ENCODE results near the gene SSRP1. TPM values are rescaled to one million over a fixed set of nuclear protein-coding genes. Genes with fewer than 3 reads are reported as not detected.

The SSRP1 gene
- total and polyA plus RNA-seq, 9 of the 15 experiments (the other 6 are each of a cell fraction or from before 2014, with no cell fraction given): 91.1 to 416 (median 245) TPM

DNA sequence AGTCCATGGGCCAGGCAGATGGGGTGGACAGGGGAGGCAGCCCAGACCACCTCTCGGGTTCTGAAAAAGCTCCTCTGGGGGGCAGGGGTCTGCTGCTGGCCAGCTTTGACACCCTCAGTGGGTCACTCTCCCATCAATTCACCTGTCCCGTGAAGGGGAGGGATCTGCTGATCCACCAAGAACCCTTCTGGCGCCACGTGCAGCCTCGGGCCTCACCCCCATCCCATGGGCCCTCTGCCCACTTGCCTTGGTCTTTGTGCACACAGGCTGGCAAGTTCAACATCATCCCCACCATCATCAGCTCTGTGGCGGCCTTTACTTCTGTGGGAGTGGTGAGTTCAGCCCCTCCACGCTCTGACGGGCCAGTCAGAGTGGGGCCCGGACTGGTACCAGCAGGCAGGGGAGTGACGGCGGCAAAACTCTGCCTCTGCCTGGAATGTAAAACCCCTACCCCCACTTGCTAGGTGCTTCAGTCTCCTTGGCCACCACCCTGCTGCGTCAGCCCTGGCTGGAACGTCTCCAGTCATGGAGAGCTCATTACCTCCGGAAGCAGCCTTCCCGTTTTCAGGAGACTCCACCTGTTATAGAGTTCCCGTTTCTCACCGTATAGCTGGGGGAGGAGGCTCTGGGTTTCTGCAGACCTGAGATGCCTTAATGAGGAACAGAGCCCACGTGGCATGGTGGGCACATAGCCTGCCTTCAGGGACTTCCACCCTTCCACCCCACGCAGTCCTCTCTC, 32.6 kb upstream of the SSRP1 start:
- Histone ChIP-seq H2AFZ (ENCODE audit: low read depth, low read length) (peak overlapping the region; percentile 77), H3K9me1 (ENCODE audit: control insufficient read depth, insufficient read depth, low read length) (no peaks in the 10 kb centered on the region), H3K9me3 (replicated peaks; ENCODE audit: control insufficient read depth, insufficient read depth, low read depth, low read length) (no peaks in the 10 kb centered on the region), H3K9ac (ENCODE audit: insufficient read depth in 1 of 2, low read depth in 2 of 2, low read length in 2 of 2) (peak overlapping the region in 1 of 2 experiments; percentile 83; a peak in 2 of 4 replicates), H3K27me3 (ENCODE audit: control insufficient read depth in 2 of 2, insufficient read depth in 2 of 2, low read length in 2 of 2) (no peaks in the 10 kb centered on the region), H3K79me2 (ENCODE audit: control insufficient read depth, insufficient read depth, low read length) (no peaks in the 10 kb centered on the region), H3K4me1 (replicated peaks in 1 of 2; ENCODE audit: control insufficient read depth in 2 of 2, insufficient read depth in 2 of 2, low read length in 2 of 2) (peaks cover 12 to 18% of the 10 kb centered on the region in 2 experiments; a peak in 4 of 5 replicates), H4K20me1 (replicated peaks; ENCODE audit: control insufficient read depth, insufficient read depth, low read length) (no peaks in the 10 kb centered on the region), H3K4me2 (ENCODE audit: insufficient read depth, low read length) (peak overlapping the region; percentile 42), H3K36me3 (ENCODE audit: control insufficient read depth, insufficient read depth, low read length) (no peaks in the 10 kb centered on the region), H3K27ac (ENCODE audit: extremely low read depth, low read depth, low read length) (no peak overlapping the region), H3K4me3 (no peak overlapping the region)
- no TSS peak for BruUV-seq (replicated peaks)
- ATAC-seq: peak; percentile 63
- in situ Hi-C loops (cut with MboI) (no loop called here), intact Hi-C loops (cut with micrococcal nuclease) (no loop called here)
- POLR2A ChIA-PET: interaction anchor here (0.6 to 1.1 kb wide), 3 partner anchors 9 to 12 kb away, joined by 3 to 5 read pairs (median 4); no protein-coding TSS in a partner anchor
- no peak for FAIRE-seq
- DNase-seq (ENCODE audit: extremely low read depth in 1 of 4, low spot score in 3 of 4): peak in 1 of 4 experiments; percentile 25
- 15% methylated on average over 19 of the region's 19 CpGs for WGBS (ENCODE audit: insufficient coverage, low coverage, missing lambda C conversion rate)
- TF ChIP-seq ZEB2 (IDR thresholded peaks at IDR 0.05) (peak; percentile 40; the same call in 1 of the 2 replicates), MYC (IDR thresholded peaks at IDR 0.05; ENCODE audit: low read depth, low read length) (peak; percentile 35; the same call in 1 of the 2 replicates), MYC (CRISPR knock-in tag; IDR thresholded peaks at IDR 0.05; ENCODE audit: borderline replicate concordance, low read depth) (no peak), C11orf30 (IDR thresholded peaks at IDR 0.05; ENCODE audit: low read depth) (peak; percentile 27; the same call in 1 of the 2 replicates), RBM14 (IDR thresholded peaks at IDR 0.05; ENCODE audit: borderline replicate concordance, insufficient read depth, low read depth, low read length) (no peak), ILF3 (IDR thresholded peaks at IDR 0.05; ENCODE audit: borderline replicate concordance) (no peak), SPI1 (IDR thresholded peaks at IDR 0.05; ENCODE audit: borderline replicate concordance, low read depth, low read length) (peak; percentile 71; the same call in 1 of the 2 replicates), ZNF717 (CRISPR knock-in tag; IDR thresholded peaks at IDR 0.05) (no peak), ETS2 (tag; IDR thresholded peaks at IDR 0.05; ENCODE audit: borderline replicate concordance, poor library complexity, severe bottlenecking) (no peak), RFX1 (IDR thresholded peaks at IDR 0.05) (peak; percentile 24; the same call in 1 of the 2 replicates), ZNF121 (CRISPR knock-in tag; conservative IDR thresholded peaks at IDR 0.05) (no peak), ZNF311 (CRISPR knock-in tag; IDR thresholded peaks at IDR 0.05) (no peak), ZNF778 (CRISPR knock-in tag; IDR thresholded peaks at IDR 0.05) (no peak), NFIC (IDR thresholded peaks at IDR 0.05) (peak; percentile 25; the same call in 1 of the 2 replicates), NFE2 (IDR thresholded peaks at IDR 0.05; ENCODE audit: low read depth) (peak; percentile 46; the same call in 1 of the 2 replicates), TEAD1 (CRISPR knock-in tag; IDR thresholded peaks at IDR 0.05) (0 out of 4 replicates have a peak, but pooled peaks of 1 of the 2 experiments have one; percentile 44), NFATC3 (IDR thresholded peaks at IDR 0.05) (no peak)
- TF ChIP-seq, protein P1, sequence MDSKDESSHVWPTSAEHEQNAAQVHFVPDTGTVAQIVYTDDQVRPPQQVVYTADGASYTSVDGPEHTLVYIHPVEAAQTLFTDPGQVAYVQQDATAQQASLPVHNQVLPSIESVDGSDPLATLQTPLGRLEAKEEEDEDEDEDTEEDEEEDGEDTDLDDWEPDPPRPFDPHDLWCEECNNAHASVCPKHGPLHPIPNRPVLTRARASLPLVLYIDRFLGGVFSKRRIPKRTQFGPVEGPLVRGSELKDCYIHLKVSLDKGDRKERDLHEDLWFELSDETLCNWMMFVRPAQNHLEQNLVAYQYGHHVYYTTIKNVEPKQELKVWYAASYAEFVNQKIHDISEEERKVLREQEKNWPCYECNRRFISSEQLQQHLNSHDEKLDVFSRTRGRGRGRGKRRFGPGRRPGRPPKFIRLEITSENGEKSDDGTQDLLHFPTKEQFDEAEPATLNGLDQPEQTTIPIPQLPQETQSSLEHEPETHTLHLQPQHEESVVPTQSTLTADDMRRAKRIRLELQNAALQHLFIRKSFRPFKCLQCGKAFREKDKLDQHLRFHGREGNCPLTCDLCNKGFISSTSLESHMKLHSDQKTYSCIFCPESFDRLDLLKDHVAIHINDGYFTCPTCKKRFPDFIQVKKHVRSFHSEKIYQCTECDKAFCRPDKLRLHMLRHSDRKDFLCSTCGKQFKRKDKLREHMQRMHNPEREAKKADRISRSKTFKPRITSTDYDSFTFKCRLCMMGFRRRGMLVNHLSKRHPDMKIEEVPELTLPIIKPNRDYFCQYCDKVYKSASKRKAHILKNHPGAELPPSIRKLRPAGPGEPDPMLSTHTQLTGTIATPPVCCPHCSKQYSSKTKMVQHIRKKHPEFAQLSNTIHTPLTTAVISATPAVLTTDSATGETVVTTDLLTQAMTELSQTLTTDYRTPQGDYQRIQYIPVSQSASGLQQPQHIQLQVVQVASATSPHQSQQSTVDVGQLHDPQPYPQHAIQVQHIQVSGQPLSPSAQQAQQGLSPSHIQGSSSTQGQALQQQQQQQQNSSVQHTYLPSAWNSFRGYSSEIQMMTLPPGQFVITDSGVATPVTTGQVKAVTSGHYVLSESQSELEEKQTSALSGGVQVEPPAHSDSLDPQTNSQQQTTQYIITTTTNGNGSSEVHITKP (IDR thresholded peaks at IDR 0.05; ENCODE audit: partially characterized antibody): peak; percentile 28
- TF ChIP-seq, protein P2, sequence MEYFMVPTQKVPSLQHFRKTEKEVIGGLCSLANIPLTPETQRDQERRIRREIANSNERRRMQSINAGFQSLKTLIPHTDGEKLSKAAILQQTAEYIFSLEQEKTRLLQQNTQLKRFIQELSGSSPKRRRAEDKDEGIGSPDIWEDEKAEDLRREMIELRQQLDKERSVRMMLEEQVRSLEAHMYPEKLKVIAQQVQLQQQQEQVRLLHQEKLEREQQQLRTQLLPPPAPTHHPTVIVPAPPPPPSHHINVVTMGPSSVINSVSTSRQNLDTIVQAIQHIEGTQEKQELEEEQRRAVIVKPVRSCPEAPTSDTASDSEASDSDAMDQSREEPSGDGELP (CRISPR knock-in tag; IDR thresholded peaks at IDR 0.05; ENCODE audit: borderline replicate concordance): 0 out of 2 replicates have a peak, but pooled peaks have one; percentile 6
- CTCF ChIA-PET (ENCODE audit: low intra/inter-chr PET ratio): no interaction called here

Data from K562 (cell line).